GM12874 (cell line): ENCODE results near the gene FAM83D.

ENCODE experiments used
- TF ChIP-seq, protein P1 (sequence below): IDR thresholded peaks from 2 replicates; pipeline ENCODE4 v1.5.1; 2011; ENCODE audit warnings: low read depth, mild to moderate bottlenecking, control low read depth, low read length, moderate library complexity; ENCODE audit not compliant: insufficient read depth

Gene FAM83D

DNA sequence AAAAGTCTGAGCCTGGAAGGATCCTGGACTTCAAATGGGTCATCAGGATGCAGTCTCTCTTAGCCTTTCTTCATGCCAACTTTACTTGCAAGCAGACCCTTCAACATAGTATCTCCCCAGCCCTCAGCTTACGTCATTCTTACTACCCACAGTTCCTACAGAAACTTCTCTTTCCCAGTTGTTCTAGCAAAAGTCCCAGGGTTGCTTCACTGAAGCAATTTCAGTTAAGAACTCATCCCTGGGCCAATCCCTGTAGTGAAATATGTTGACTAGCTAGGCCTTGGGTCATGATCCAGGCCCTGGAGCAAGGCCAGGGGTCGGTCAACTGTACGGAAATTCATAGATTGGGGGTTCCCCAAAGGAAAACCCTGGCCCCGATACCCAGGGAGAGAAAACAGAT is 8.6 kb upstream of the FAM83D start:
- TF ChIP-seq, protein P1, sequence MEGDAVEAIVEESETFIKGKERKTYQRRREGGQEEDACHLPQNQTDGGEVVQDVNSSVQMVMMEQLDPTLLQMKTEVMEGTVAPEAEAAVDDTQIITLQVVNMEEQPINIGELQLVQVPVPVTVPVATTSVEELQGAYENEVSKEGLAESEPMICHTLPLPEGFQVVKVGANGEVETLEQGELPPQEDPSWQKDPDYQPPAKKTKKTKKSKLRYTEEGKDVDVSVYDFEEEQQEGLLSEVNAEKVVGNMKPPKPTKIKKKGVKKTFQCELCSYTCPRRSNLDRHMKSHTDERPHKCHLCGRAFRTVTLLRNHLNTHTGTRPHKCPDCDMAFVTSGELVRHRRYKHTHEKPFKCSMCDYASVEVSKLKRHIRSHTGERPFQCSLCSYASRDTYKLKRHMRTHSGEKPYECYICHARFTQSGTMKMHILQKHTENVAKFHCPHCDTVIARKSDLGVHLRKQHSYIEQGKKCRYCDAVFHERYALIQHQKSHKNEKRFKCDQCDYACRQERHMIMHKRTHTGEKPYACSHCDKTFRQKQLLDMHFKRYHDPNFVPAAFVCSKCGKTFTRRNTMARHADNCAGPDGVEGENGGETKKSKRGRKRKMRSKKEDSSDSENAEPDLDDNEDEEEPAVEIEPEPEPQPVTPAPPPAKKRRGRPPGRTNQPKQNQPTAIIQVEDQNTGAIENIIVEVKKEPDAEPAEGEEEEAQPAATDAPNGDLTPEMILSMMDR = no peak

DNA sequence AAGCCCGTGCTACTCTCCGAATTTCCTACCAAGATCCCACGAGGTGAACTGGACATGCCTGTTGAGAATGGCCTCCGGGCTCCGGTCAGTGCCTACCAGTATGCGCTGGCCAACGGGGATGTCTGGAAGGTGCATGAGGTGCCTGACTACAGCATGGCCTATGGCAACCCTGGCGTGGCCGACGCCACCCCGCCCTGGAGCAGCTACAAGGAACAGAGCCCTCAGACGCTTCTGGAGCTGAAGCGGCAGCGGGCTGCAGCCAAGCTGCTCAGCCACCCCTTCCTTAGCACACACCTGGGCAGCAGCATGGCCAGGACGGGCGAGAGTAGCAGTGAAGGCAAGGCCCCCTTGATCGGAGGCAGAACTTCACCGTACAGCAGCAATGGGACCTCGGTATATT is 8.0 kb upstream of the FAM83D start:
- TF ChIP-seq, protein P1 = no peak

DNA sequence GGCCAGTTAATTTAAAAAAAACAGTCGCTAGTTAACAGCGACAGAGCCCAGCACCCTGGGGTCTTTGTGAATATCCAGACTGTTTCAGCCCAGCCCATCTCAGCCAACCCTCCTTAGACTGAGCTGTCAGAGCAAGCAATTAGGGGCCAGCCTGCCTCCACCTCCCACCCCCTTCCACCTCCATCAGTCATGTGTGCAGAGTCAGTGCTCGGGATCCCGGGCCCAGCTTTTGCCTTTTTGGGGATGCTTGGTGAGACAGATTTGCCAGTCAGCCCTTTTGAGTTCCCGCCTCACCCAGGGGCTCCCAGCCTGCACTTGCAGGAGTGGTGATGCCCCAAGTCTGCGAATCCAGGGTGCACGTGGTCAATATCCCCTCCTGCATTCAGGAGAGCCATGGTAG is 6.5 kb upstream of the FAM83D start:
- TF ChIP-seq, protein P1 = no peak

- TF ChIP-seq, protein P1 = no peak
Measured at GRCh38 chr20:38920411-38920810, 5.8 kb upstream of the FAM83D start.

- TF ChIP-seq, protein P1 = no peak
Measured at GRCh38 chr20:38920851-38921250, 5.4 kb upstream of the FAM83D start.

DNA sequence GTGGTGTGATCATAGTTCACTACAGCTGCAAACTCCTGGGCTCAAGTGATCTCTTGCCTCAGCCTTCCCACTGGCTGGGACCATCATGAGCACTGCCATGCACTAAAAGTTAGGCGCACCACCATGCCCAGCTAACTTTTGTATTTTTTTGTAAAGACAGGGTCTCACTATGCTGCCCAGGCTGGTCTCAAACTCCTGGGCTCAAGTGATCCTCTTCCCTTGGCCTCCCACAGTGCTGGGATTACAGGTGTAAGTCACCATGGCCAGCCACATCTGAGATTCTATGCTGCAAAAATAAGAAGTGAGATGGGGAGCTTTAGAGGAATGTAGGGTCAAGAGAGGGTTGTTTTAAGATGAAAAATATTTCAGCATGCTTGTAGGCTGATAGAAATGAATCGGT is 1.5 kb upstream of the FAM83D start:
- TF ChIP-seq, protein P1 = no peak

DNA sequence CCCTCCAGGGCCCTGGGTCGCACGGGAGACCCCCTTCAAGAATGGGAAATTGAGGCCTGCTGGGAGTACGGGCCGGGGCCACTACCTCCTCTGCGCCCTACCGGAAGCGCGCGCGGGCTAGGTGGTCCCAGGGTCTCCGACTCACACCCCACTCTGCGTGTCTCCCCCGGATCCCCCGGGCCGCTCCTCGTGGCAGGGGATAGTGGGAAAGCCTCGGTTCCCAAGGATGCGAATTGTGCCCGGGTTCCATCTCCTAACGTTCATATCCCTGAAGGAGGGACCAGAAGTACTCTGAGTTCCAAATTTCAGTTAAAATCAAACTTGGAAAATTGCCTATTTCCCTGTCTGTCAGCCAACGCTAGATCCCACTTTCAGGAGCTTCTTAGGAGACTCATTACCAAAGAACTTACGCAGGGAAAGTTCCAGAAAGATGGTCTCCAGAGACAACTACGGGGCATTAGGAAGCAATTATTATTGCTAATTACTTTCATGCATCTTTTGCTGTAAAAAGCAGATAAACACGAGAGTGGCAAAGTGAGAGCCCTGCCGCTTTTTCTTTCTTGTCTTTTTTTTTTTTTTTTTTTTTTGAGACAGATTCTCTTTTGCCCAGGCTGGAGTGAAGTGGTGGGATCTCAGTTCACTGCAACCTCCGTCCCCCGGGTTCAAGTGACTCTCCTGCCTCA is 858 bp downstream of the FAM83D start:
- TF ChIP-seq, protein P1 = no peak
